ENCODE data around the gene NAALADL2. TPM values are rescaled to one million over a fixed set of nuclear protein-coding genes. Genes with fewer than 3 reads are reported as not detected.
"Not testable (repeated sequence)": the region's sequence is repeated elsewhere in the genome, so short reads cannot be mapped to it uniquely, and the experiment has no call there.

The NAALADL2 gene
- total RNA-seq, 1 experiment from 2014 or later: 4.8 TPM

DNA sequence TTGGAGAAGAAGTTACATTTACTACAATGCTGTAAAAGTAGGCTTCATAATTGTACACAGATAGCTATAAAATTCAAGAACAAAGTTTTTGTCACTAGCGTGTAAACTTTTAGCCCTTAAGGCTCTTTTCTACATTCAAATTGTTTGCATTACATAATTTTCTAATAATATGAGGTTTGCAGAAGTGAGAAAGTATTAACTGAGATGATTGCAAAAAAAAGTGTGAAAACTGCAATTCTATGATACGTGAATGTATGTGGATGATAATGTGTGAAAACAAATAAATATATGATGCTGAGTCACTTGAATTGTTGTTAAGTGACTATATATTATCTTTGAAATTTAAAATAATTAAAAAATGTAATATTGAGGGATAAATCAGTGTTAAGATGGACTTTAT, 557.5 kb downstream of the NAALADL2 start:
- DNase-seq (ENCODE audit: low read depth): no peak

GRCh38 chr3:175417426-175417825, 558.3 kb downstream of the NAALADL2 start:
- no peak for DNase-seq (ENCODE audit: low read depth)

DNA sequence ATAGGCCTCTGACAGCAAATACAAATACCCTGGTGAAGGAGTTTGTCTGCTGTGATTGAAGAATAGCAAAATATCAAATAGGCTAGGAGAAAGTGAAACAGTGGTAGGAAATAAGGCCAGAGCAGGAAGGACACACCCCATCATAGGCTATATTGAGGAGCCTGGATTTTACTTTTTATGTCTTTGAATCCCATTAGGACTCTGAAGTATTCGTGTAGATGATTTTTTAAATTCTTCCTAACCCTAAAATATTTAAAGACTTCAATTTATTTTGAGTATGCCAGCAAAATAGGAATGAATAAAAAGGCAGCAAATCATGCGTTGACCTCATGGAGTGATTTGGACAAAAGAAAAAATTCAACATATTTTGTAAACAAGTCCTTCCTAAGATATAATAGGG, 562.8 kb downstream of the NAALADL2 start:
- DNase-seq (ENCODE audit: low read depth): no peak

DNA sequence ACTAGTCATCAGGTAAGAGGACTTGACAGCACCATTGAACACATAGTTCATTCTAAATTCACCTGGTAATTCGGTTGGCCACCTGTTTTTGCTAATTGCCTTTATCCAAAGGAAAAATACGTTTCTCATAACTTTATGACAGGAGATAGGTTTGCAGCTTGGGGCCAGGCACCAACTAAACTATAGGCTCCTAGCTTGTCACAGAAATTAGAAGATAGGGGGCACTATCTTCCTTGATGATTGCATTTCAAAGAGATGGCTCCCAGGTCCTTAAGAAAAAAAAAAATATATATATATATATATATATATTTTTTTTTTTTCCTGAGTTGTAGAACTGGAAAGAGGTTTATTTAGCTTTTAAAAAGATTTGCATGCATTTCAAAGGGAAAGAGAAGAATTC, 563.6 kb downstream of the NAALADL2 start:
- no peak for DNase-seq (ENCODE audit: low read depth)

DNA sequence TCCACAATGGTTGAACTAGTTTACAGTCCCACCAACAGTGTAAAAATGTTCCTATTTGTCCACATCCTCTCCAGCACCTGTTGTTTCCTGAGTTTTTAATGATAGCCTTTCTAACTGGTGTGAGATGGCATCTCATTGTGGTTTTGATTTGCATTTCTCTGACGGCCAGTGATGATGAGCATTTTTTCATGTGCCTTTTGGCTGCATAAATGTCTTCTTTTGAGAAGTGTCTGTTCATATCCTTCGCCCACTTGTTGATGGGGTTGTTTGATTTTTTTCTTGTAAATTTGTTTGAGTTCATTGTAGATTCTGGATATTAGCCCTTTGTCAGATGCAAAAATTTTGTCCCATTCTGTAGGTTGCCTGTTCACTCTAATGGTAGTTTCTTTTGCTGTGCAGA, 564.7 kb downstream of the NAALADL2 start:
- not testable (repeated sequence) for DNase-seq (ENCODE audit: low read depth)

GRCh38 chr3:175426805-175427204, 567.7 kb downstream of the NAALADL2 start:
- DNase-seq (ENCODE audit: low read depth): no peak

- no peak for DNase-seq (ENCODE audit: low read depth)
These were observed 569.3 kb downstream of the NAALADL2 start for GRCh38 chr3:175428466-175428865.

DNA sequence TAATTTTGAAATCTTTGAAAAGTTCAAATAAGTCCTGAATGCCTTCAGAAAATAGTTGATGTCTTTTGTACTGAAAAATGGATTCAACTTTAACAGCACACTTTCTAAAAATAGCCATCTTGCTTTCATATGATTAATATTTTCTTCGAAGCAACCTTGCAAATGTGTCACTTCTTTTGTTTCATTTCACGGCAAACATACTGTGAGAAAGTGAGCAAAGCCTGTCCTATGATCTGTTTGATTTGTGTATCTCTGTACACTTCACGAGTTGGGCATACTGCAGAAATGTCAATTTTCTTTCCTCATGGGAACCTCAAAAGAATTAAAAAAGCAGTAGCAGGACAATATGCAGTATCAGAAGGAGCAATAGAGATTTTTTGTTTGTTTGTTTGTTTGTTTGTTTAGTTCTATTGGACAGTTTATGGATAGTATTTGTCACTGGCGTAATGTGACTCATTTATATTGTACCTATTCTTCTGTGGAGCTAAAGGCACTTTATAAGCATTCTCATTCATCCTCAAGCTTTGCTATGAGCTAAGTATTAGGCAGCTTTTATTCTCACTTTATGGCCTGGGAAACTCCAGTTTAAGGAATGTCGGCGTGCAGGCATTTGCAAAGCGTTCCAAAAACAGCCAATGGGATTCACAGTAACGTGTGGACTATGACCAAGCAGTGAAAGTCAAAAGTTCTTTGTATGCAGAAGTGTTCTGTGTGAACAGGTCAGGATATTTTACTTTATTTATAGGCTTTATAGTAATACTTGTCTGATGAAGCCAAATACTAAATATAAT, 572.0 kb downstream of the NAALADL2 start:
- no peak for DNase-seq (ENCODE audit: low read depth)

DNA sequence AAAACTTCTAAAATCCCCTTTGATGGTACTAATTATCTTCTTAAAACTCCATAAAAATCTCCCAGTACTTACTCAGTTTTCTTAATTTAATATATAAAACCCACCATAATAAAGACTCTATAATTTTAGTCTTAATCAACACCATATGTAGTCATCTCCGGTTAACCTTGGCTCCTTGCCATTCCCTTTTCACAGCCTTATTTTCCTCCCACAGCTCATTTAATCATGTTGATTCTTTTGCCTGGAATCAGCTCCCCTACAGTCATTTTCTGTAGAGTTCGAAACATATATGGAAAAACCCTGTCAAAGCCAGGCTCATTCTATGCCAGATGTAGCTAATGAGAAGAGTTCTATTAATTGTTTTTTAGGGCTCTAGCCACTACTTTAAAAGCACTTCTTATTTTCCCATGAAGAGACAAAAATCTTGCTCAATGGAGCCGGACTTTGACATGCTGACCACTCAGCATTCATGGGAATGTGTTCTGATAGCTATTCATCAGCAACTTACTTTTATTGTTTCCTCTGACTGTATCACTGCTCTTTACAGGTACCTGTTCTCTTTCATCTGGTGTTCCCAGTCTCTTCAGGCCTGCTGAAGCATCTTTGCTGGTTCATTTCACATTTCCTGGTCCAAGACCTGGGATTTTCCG, 573.4 kb downstream of the NAALADL2 start:
- no peak for DNase-seq (ENCODE audit: low read depth)

- peak; percentile 11 for DNase-seq (ENCODE audit: low read depth)
These were observed 574.0 kb downstream of the NAALADL2 start for GRCh38 chr3:175433026-175433674.

GRCh38 chr3:175434561-175434960, 575.4 kb downstream of the NAALADL2 start:
- DNase-seq (ENCODE audit: low read depth): no peak

DNA sequence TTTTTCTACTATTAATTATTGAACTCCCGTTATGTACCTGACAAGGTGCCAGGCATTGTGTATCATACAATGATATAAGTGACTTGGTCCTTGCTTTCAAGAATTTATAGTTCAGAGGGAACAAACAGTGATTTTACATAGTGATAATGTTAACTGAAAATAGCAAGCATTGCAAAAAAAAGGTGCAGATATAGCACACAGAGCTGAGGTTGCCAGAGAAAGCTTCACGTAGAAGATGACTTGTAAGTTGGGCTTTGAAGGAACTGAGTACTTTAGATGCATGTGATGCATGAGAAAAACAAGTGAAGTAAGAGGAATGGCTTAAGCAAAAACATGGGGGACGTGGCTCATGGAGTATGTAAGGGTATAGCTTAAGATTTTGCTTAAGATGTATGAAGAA, 584.5 kb downstream of the NAALADL2 start:
- DNase-seq (ENCODE audit: low read depth): no peak

DNA sequence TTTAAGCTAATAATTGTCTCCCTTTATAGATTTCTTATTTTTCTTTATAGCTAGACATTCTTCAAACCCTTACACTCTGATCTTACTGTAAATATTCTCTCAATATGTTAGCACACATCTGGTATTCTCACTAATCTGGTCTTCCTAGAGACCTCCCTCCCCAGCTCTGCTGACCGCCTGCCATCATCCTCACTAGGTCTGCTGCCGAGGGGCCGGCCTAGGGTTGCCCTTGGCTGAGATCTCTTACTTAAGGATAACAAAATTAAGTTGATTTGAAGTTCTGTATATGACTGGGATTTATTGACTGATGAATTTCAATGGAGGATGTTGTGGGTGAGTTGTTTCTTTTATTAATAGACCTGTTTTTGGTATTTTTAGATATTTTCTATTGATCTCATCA, 586.6 kb downstream of the NAALADL2 start:
- no peak for DNase-seq (ENCODE audit: low read depth)

DNA sequence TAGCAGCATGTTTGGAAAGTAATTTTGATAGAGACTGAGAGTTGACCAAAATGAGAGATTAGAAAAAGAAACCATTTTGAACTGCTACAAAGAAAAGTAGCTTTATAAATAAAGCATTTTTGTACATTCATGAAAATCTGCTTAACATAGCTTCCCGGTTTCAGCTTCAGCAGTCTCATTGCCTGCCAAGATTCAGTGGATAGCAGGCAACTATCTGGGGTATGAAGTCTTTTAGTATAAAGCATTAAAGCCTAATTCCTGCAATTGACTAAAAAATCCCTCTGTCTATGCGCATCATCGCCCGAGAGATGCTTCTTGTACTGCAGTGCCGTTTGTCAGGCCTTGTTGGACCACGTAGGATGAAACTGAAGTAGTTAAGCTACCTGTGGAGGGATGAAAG, 588.4 kb downstream of the NAALADL2 start:
- no peak for DNase-seq (ENCODE audit: low read depth)

DNA sequence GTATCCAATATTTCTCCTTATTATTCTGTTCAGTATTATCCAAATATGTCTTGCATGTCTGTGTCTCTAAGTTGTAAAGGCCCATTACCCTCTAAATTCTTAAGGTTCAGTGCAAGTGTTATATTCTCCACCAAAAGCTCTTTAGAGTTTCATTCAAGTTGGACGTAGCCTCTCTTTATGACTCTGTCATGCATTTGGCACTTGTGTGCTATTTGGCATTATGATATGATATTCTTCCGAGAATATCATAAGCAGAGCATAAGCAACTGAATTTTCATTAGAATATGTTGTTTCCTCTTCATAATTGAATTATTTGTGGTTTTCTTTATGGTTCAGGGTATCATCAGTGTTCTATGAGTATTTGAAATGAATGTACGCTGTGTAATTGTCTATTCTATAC, 594.2 kb downstream of the NAALADL2 start:
- DNase-seq (ENCODE audit: low read depth): no peak

DNA sequence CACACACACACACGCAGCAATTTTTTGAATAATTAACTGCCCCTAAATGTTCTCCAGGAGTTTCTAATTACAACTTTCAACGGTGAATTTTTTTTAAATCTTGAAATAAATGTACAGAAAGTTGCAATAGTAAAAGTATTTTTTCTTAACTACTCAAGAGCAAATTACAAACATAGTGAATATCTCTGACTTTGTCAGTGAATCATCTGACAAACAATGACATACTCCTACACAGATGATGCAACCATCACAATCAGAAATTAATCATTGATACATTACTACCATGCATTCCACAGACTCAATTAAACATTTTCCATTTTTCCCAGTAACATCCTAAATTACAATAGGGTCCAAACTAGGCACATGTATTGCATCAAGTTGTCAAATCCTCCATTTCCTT, 597.3 kb downstream of the NAALADL2 start:
- DNase-seq (ENCODE audit: low read depth): no peak

- no peak for DNase-seq (ENCODE audit: low read depth)
These were observed 598.2 kb downstream of the NAALADL2 start for GRCh38 chr3:175457301-175457700.

DNA sequence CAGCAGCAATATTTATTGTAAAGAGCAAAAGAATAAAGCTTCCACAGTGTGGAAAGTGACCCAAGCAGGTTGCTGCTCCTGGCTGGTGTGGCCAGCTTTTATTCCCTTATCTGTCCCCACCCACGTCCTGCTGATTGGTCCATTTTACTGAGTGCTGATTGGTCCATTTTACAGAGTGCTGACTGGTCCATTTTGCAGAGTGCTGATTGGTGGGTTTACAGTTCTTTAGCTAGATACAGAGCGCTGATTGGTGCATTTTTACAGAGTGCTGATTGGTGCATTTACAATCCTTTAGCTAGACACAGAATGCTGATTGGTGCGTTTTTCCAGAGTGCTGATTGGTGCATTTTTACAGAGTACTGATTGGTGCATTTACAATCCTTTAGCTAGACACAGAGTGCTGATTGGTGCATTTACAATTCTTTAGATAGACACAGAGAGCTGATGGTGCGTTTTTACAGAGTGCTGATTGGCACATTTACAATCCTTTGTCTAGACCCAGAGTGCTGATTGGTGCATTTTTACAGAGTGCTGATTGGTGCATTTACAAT, 601.8 kb downstream of the NAALADL2 start:
- not testable (repeated sequence) for DNase-seq (ENCODE audit: low read depth)

DNA sequence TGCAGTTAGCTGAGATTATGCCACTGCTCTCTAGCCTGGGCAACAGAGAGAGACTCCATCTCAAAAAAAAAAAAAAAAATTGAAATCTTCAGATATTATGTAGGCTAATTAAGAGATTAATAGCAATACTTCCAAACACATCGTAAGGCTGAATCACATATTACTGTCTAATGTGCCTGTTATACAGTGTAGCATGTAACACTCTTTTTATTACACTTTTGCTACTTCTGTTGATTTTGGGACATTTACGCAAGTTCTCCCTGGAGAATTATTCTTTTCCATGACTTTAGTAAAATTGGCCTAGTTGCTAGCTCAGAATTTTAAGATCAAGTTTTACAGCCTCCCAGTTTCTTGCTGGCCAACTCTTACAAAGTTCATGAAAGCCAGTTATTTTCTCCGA, 605.2 kb downstream of the NAALADL2 start:
- no peak for DNase-seq (ENCODE audit: low read depth)

- no peak for DNase-seq (ENCODE audit: low read depth)
These were observed 610.0 kb downstream of the NAALADL2 start for GRCh38 chr3:175469124-175469523.

DNA sequence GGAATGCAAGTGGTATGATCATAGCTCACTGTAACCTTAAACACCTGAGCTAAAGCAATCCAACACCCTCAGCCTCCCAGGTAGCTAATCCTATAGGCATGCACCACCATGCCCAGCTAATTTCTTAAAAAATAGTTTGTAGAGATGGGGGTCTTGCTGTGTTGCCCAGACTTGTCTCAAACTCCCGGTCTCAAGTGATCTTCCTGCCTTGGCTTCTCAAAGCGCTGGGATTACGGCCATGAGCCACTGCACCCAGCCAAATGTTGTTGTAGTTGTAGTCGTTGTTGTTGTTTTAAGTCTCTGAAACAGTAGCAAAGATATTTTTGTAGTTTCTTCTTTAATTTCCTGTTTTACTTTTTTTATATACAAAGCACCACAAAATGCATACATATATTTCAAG, 616.6 kb downstream of the NAALADL2 start:
- no peak for DNase-seq (ENCODE audit: low read depth)

GRCh38 chr3:175476489-175476888, 617.4 kb downstream of the NAALADL2 start:
- no peak for DNase-seq (ENCODE audit: low read depth)

All from LHCN-M2 (cell line).